CD4-positive, alpha-beta T cell treated with Interferon gamma for 1 hour (primary cell): ENCODE data around the gene MMADHC.

Experiments
- DNase-seq: peaks from one replicate; pipeline ENCODE4 v3.0.0-alpha.2; 2020

Gene MMADHC

DNA sequence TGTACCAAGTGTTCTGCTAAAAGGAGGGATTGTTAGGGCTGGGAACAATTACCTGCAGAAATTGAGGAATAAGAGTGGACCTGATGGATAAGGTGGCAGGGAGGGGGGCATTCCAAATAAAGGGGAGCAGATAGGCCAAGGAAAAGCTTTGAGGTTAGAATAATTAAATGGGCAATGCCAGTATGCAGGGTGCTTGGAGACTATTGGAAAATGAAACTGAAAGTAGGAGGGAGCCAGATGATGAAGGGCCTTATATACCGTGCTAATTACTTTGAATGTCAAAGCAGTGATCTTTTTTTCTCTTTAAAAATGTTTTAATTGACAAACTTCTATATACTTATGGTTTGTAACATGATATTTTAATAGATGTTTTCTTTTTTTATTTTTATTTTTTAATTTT, 42.9 kb downstream of the MMADHC start:
- no peak for DNase-seq

DNA sequence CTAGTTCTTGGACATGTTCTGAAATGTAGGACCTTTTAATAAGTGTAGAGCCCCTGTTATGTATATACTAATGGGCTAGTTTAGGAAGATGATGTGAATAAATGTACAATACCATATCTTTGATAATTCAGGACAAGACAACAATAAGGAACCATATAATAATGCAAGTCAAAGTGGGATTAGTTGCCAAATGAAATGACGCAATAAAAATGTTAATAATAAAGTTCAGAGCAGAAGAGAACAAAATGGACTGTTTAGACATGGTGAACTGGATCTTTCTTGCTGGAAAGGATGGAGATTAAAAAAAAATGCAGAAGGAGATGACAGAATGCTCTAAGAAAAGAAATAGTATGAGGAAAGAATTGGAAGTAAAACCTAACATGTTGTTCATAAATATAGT, 43.7 kb downstream of the MMADHC start:
- DNase-seq, result no peak

DNA sequence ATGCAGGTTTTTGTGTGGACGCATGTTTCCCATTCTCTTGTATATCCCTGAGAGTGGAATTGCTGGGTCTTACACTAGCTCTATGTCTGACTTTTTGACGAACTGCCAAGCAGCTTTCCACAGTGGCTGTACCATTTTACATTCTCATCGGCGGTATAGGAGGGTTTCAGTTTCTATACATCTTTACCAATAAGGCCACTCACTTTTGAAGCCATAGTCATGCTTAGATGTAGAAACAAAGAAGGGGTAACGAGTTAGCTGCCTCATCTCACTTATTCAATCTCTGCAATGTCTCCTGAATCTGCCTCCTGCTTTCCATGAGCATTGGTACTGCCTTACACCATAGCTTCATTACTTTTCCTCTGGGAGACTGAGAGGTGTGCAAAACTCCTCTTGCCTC, 47.4 kb downstream of the MMADHC start:
- no peak for DNase-seq

DNA sequence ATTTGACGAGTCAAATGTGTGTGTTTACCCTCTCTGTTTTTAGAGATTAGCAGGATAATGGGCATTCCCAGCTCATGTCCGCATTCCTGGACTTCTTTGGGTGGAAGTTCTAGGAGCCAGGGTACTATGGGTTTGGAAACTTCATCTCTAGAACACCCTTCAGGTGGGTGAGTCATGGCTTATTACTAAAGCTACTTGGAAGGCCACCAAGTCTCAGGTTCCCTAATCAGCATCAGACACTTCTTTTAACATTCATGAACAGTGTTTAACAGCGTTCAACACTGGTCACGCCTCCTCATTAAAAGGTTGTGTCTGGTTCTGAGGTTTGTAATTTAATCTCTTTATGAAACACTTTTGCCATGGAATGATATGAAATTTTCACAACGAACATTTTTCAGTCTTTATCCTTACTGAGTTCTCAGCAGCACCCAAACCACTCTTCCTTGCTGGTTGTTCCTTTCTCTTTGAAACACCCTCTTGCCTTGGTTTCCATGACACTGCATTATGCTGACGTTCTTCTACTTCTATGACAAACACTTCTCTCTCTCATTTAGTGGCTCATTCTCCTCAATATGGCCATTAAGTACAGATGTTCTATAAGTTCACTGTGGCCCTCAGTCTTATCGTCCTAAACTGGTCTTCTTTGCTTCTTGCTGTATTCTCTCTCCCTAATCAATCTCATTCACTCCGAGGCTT, 49.3 kb downstream of the MMADHC start:
- no peak for DNase-seq

DNA sequence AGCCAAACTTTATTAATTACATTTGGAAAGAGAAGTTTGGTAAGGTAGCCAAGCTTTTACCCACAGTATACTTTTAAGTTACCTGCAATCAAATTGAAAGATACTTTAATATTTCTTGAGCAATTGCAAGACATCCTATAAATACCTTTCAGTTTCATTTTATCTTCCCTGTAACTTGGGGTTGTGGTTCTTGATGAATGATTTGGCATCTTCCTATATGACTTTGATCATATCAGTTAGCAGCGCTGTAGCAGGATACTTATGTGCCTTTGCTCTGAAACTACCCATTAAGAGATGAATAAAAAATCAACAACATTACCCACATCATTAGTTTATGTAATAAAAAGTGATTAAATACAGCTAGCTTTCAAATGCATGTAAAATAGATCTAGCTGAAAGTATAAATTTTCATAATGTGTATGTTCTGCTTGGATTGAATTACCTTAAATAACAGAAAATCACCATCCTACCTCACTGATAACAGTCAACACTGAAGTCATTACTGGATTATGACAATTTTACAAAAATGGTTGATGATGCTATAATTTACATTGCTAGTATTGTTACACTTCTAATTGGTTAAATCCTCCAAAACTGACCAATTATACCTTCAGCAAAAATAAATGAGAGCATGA, 50.4 kb downstream of the MMADHC start:
- no peak for DNase-seq

DNA sequence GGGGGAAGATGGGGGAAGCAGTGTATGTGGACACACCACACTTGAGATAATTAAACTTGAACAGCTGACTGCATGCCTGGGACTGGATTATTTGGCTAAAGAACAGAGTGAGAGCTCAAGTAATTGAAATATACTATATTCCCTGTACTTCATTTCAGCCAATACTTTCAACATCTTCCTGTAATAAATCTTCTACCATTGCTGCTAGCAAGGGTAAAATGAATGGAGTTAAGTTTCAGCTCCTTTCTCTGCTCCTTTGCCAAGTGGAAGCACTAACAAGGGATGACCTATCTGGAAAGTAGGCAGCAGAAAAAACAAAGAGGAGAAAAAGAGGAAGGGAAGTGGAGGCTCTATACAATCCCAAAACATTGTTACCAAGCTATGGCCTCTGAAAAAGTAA, 50.9 kb downstream of the MMADHC start:
- DNase-seq, result no peak

DNA sequence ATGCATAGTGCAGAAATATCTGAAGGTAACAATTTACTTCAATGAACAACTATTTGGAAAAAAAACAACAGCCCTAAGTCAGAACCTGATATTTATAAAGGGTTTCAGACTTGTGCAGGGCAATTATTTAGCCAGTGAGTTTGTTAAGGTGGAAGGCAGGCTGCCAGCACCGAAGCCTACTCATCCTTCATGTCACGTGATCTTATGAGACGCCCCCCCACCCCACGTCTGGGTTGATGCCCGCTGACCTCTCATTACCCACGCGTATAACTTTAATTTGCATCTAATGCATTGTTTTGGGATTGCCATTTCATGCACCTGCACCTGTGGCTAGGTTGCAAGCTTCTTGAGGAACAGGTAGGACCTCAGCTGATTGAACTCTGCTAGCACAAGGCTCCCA, 52.9 kb downstream of the MMADHC start:
- DNase-seq, result no peak

DNA sequence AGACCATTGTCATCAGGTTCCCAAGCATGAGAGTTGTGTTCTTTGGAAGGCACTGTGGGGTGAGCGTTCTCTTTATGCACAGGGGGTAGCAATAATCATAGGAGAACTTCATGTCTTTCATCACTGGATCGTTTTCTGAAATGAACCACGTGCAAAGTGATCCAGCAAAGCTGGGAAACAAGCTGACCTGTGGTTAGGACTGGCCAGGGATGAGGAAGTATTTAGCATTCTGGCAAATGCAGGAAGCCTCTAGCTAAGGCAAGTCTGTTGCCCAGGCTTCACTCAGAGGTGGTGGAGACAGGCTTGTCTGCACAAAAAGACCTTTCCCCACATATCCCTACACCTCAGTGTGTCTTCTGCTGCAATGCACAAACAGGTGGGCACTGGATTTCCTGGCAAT, 58.6 kb downstream of the MMADHC start:
- no peak for DNase-seq

DNA sequence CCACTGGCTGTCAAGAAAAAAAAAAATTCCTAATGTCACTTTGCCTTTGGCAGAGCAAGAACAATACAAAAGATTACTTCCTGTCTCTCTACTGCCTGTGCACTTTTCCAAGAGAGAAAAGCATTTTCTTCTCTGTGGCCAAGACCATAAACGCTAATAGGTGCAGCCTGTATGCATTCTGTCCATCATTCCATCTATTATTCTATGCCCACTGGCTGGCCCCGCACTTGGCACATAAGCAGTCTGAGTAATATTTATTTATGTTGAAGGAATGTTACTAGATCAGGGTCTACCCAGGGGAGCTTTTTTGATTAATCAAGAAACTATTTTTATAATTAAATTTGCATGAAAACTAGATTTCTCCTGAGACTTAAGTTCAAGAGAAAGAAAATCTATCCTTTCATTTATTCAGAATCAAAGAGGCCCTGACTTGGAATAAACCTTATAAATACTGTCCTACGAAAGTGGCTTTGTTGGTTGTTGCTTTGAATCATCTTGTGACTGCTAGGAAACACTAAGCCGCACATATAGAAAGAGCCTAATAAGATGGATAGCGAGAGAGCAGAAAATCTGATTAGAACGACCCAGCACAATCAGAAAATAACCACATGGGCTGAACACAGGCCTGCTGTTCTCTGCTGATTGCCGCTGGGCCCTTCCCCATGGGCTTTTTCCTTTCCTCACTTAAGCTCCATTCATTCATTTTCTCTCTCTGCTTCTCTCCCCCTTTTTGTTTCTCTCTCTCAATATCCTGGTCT, 59.4 kb downstream of the MMADHC start:
- DNase-seq, result no peak

DNA sequence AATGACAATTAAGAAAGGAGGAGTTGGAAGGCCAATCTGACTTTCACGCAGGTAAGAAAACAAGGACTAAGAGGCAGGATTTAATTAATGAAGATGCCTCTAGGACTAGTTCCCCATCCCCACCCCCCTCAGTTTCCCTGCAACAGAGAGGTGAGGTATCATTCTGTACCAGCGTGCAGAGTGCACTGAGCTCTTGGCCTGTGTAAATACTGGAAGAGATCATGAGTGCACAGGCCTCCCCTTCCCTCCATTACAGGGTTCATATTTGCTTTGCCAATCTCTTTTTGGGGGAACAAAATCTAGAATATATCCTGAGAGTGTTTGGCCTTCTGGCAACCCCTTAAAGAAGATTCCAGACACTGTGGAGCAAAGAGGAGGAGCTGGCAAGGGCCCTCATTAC, 60.9 kb downstream of the MMADHC start:
- DNase-seq, result no peak

DNA sequence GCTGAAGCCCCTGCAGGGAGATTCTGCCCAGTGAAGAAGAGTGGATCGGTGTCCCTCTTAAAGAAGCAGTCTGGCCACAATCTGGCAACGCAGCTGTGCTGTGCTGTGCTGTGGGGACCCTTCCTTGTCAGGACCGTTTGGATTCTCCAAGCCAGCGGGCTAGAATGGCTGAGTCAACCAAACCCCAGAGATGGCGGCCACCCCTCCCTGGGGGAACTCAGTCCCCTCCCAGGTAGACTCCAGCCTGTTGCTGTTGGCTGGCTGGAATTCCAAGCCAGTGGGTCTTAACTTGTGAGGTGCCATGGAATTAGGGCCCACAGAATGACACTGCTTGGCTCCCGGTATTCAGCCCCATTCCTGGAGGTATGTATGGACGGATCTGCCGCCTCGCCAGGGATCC, 62.3 kb downstream of the MMADHC start:
- no peak for DNase-seq
